ENCODE measurements around the gene ADGRG1.
"Not testable (repeated sequence)": the region's sequence is repeated elsewhere in the genome, so short reads cannot be mapped to it uniquely, and the experiment has no call there.

Gene ADGRG1

DNA sequence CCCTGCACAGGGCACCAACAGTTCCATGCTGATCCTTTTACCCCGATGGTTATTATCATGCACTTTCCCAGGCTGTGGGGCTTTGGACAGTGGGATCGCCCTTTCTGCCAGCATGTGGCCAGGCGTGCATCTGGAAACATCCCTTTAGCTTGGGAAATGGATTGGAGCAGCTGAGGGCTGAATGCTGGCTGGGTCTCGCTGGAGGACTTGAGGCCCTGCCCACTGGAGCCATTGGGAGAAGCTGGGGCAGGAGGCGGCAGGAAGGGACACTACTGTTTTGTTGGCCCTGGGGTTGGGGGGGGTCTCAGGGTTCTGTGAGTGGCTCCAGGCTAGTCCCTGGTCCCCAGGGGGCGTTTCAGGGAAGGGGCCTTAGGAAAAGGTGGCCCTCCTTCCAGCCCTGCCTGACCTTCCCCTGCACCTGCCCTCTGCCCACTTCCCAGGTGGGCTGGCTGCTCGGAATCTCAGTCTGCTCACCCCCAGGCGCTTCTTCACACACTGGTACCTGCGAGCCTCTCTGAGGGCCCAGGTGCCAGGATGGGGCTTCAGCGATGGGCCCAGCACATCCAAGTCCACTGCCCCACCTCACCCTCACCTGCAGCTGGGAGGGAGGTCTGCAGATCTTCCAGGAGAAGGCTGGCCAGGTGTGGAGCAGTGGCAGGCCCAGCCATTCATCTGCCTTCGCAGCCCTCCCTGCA is 38.1 kb downstream of the ADGRG1 start:
- no peak overlapping the region for H3K9ac ChIP-seq (ENCODE audit: insufficient read length)

GRCh38 chr16:57667048-57667525 is 38.7 kb downstream of the ADGRG1 start:
- Histone ChIP-seq H3K9me3 (ENCODE audit: low read depth, low read length) (no peaks in the 10 kb centered on the region), H3K27ac (no peak overlapping the region)
- TF ChIP-seq POLR2AphosphoS5 (IDR thresholded peaks at IDR 0.05; ENCODE audit: borderline replicate concordance, low read depth, low read length) (no peak), FOXP2 (optimal IDR thresholded peaks at IDR 0.05; ENCODE audit: control extremely low read depth, extremely low read length, insufficient read depth) (no peak), EZH2 (IDR thresholded peaks at IDR 0.05) (no peak)

More for the DNA sequence above, 38.1 kb downstream of the ADGRG1 start:
- TF ChIP-seq POLR2AphosphoS5 (IDR thresholded peaks at IDR 0.05; ENCODE audit: borderline replicate concordance, low read depth, low read length) (no peak), FOXP2 (optimal IDR thresholded peaks at IDR 0.05; ENCODE audit: control extremely low read depth, extremely low read length, insufficient read depth) (no peak), EZH2 (IDR thresholded peaks at IDR 0.05) (no peak)
- no peaks in the 10 kb centered on the region for H3K9me3 ChIP-seq (ENCODE audit: low read depth, low read length)
- no peak overlapping the region for H3K27ac ChIP-seq
- no peak overlapping the region for H3K4me3 ChIP-seq
- DNase-seq (ENCODE audit: low read depth, low spot score): no peak
- no peaks in the 10 kb centered on the region for H3K36me3 ChIP-seq (ENCODE audit: insufficient read depth, low read length)

DNA sequence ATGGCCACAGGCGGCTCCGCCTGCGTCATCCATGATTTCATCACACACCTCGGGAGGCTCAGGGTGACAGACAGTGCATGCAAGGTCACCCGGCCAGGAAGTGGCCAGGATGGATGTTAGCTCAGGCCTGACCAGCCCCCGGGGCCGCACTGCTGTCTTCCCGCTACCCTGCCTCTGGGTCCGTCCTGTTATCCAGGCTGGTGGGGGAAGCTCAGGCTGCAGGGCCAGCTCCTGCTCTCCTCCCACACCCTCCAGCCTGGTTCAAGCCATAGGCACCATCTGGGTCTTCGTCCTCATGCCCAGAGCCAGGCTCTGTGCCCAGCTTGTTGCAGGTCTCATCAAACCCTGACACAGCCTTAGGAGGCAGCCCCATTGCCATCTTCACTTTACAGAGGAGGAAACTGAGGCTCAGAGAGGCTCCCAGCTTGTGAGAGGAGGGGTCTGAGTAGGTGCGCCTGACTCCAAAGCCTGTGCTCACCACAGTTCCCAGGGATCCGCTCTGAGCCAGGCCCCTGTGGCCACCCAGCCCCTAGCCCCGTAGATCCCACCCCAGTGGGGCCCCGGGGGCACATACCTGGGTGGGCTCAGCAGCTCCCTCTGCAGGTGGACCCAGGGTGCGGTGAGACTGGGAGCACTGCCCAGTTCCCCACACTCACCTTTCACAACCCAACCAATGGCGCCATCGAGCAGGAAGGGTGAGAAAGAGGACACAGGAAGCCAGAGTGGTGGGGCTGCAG is 39.3 kb downstream of the ADGRG1 start:
- DNase-seq (ENCODE audit: low read depth, low spot score): no peak
- Histone ChIP-seq H3K27ac (no peak overlapping the region), H3K9ac (ENCODE audit: insufficient read length) (no peak overlapping the region), H3K36me3 (ENCODE audit: insufficient read depth, low read length) (no peaks in the 10 kb centered on the region), H3K4me3 (no peak overlapping the region), H3K9me3 (ENCODE audit: low read depth, low read length) (no peaks in the 10 kb centered on the region)
- TF ChIP-seq POLR2AphosphoS5 (IDR thresholded peaks at IDR 0.05; ENCODE audit: borderline replicate concordance, low read depth, low read length) (no peak), FOXP2 (optimal IDR thresholded peaks at IDR 0.05; ENCODE audit: control extremely low read depth, extremely low read length, insufficient read depth) (no peak)

More at GRCh38 chr16:57667048-57667525, 38.7 kb downstream of the ADGRG1 start:
- H3K4me3 ChIP-seq: no peak overlapping the region
- no peak overlapping the region for H3K9ac ChIP-seq (ENCODE audit: insufficient read length)
- DNase-seq (ENCODE audit: low read depth, low spot score): no peak
- no peaks in the 10 kb centered on the region for H3K36me3 ChIP-seq (ENCODE audit: insufficient read depth, low read length)

GRCh38 chr16:57668263-57668571 is 39.8 kb downstream of the ADGRG1 start, which contains the start of gene ADGRG3:
TSS of gene ADGRG3 (plus strand) at chr16:57668306. CDS start at chr16:57668348, 42 bp downstream.
- TF ChIP-seq POLR2AphosphoS5 (IDR thresholded peaks at IDR 0.05; ENCODE audit: borderline replicate concordance, low read depth, low read length) (no peak), FOXP2 (optimal IDR thresholded peaks at IDR 0.05; ENCODE audit: control extremely low read depth, extremely low read length, insufficient read depth) (no peak), EZH2 (IDR thresholded peaks at IDR 0.05) (no peak)
- H3K9me3 ChIP-seq (ENCODE audit: low read depth, low read length): no peaks in the 10 kb centered on the region
- no peak within 1 kb of the TSS for H3K4me3 ChIP-seq
- DNase-seq (ENCODE audit: low read depth, low spot score): no peak
- H3K9ac ChIP-seq (ENCODE audit: insufficient read length): no peak within 1 kb of the TSS
- no peak within 1 kb of the TSS for H3K27ac ChIP-seq
- no peaks in the 10 kb centered on the region for H3K36me3 ChIP-seq (ENCODE audit: insufficient read depth, low read length)

DNA sequence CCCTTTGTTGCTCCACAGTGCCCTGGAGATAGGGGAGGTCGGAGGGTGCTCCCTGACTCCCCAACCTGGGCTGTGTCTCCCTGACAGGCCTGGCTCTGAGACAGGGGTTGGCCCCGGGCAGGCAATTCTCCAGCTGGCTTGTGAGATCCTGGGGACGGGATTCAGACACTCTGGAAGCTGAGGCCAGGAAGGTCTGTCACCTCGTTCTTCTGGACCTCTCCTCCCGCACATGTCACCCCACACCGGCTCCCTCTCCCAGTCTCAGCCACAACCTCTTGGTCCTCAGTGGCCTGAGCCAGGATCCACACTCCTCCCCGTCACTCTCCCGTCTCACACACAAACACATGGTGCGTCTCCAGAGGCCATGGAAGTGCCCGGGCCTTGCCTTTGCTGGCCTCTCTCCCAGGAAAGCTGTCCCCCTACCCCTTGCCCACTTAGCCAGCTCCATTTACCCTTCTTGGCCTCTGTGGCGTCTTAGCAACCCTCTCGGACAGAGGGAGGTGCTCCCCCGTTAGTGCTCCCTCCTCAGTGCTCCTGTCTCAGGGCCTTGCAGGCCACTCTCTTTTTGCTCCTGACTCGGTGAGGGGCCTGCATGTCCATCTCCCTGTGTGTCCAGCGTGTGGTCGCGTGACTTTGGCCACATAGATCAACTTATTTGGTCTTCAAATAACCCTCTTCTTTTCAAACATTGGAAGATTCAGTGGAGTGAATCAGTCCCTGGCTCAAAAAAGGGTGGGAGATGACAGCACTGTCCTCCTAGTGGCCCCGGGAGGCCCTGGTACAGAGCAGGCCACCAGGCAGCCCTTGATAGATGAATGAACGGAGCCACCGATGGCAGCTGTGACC is 40.4 kb downstream of the ADGRG1 start:
- no peak overlapping the region for H3K9ac ChIP-seq (ENCODE audit: insufficient read length)

GRCh38 chr16:57669476-57670162 is 41.2 kb downstream of the ADGRG1 start:
- no peaks in the 10 kb centered on the region for H3K36me3 ChIP-seq (ENCODE audit: insufficient read depth, low read length)
- TF ChIP-seq EZH2 (IDR thresholded peaks at IDR 0.05) (no peak), POLR2AphosphoS5 (IDR thresholded peaks at IDR 0.05; ENCODE audit: borderline replicate concordance, low read depth, low read length) (no peak), FOXP2 (optimal IDR thresholded peaks at IDR 0.05; ENCODE audit: control extremely low read depth, extremely low read length, insufficient read depth) (no peak)
- DNase-seq (ENCODE audit: low read depth, low spot score): no peak
- no peak overlapping the region for H3K27ac ChIP-seq
- H3K9me3 ChIP-seq (ENCODE audit: low read depth, low read length): no peaks in the 10 kb centered on the region
- H3K4me3 ChIP-seq: no peak overlapping the region
- H3K9ac ChIP-seq (ENCODE audit: insufficient read length): no peak overlapping the region

More for the DNA sequence above, 40.4 kb downstream of the ADGRG1 start:
- Histone ChIP-seq H3K27ac (no peak overlapping the region), H3K9me3 (ENCODE audit: low read depth, low read length) (no peaks in the 10 kb centered on the region), H3K36me3 (ENCODE audit: insufficient read depth, low read length) (no peaks in the 10 kb centered on the region), H3K4me3 (no peak overlapping the region)
- TF ChIP-seq EZH2 (IDR thresholded peaks at IDR 0.05) (no peak), FOXP2 (optimal IDR thresholded peaks at IDR 0.05; ENCODE audit: control extremely low read depth, extremely low read length, insufficient read depth) (no peak), POLR2AphosphoS5 (IDR thresholded peaks at IDR 0.05; ENCODE audit: borderline replicate concordance, low read depth, low read length) (no peak)
- no peak for DNase-seq (ENCODE audit: low read depth, low spot score)

GRCh38 chr16:57670196-57670595 is 41.8 kb downstream of the ADGRG1 start:
- H3K27ac ChIP-seq: no peak overlapping the region
- TF ChIP-seq POLR2AphosphoS5 (IDR thresholded peaks at IDR 0.05; ENCODE audit: borderline replicate concordance, low read depth, low read length) (no peak), EZH2 (IDR thresholded peaks at IDR 0.05) (no peak), FOXP2 (optimal IDR thresholded peaks at IDR 0.05; ENCODE audit: control extremely low read depth, extremely low read length, insufficient read depth) (no peak)
- H3K9ac ChIP-seq (ENCODE audit: insufficient read length): no peak overlapping the region
- no peaks in the 10 kb centered on the region for H3K9me3 ChIP-seq (ENCODE audit: low read depth, low read length)
- no peaks in the 10 kb centered on the region for H3K36me3 ChIP-seq (ENCODE audit: insufficient read depth, low read length)
- H3K4me3 ChIP-seq: no peak overlapping the region
- DNase-seq (ENCODE audit: low read depth, low spot score): no peak

DNA sequence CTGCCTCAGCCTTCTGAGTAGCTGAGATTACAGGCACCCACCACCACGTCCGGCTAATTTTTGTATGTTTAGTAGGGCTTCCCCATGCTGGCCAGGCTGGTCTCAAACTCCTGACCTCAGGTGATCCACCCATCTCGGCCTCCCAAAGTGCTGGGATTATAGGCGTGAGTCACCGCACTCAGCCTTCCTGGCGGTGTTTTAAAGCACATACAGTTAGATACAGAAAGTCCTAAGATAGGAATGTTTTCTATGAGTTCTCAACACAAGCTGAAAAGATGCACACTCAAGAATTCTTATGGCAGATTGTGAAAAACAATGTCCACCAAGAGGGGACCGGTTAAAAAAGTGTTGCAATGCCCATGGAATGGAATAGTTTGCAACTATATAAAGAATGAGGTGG is 43.0 kb downstream of the ADGRG1 start:
- H3K36me3 ChIP-seq (ENCODE audit: insufficient read depth, low read length); H3K9me3 ChIP-seq (ENCODE audit: low read depth, low read length); DNase-seq (ENCODE audit: low read depth, low spot score); H3K9ac ChIP-seq (ENCODE audit: insufficient read length); H3K4me3 ChIP-seq; H3K27ac ChIP-seq: not testable (repeated sequence)
